CMK (cell line): ENCODE results near the gene CECR2.
A peak's percentile ranks its signal among the peaks of the same experiment; 100 is the strongest.

ENCODE experiments used
- DNase-seq: peaks from one replicate; pipeline ENCODE4 v3.0.0-alpha.2; 2010; ENCODE audit warnings: low read depth

The CECR2 gene

DNA sequence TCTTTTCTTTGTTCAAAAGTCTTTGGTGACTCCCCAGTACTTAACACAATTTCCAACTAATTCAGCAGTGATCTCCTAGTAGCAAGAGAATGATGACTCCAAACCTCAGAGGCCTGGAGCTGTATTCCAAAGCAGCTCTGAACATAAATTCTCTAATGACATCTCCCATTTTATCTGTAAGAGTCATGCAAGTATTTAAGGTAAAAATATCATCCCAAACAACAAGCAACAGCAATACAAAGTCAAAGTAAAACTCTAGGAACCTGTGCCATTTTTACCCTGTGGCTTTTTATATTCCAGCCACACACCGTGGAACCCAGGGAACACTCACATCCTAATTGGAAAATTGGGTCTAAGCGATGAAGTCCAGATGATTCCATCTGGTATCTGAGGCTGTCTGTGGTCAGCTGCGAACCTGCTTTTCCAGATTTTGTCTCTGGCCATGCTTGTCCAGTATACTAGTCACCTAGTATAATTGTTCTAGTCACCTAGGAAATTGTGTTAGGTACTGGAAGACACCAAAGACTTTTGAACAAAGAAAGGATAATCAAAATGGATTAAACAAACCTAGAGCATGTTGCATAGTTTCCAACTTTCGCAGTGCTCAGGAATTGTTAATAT, 101.7 kb downstream of the CECR2 start:
- DNase-seq, result no peak

DNA sequence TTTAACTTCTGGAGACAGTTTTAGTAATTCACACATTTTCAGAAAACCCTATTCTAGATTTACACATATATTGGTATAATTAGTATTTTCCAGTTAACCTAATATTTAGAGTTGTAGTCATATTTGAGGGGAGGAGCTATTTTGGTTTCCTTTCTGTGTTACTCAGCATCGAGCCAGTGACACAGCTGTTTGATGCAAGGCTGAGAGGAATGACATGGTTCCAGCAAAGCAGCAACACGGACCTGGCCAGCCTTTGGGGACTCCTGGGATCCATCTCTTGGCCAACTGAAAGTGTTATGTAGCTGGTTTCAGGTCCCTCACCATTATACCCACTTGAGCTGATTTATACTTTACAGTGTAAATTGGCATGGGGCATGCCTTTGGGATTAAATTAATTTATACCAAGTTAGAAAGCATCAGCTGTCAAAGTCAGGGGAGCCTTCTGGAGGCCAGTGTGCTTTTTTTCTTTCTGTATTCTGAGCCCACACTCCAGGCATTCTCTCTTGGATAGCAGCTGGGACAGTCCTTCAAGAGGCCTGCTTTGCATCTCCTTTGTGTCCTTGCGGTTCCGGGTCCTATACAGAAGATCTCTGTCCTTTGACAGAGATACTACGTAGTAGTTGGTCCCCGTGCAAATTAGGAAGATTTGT, 102.8 kb downstream of the CECR2 start:
- DNase-seq, result no peak

- DNase-seq, result no peak
Measured at GRCh38 chr22:17472932-17473331, 103.7 kb downstream of the CECR2 start.

DNA sequence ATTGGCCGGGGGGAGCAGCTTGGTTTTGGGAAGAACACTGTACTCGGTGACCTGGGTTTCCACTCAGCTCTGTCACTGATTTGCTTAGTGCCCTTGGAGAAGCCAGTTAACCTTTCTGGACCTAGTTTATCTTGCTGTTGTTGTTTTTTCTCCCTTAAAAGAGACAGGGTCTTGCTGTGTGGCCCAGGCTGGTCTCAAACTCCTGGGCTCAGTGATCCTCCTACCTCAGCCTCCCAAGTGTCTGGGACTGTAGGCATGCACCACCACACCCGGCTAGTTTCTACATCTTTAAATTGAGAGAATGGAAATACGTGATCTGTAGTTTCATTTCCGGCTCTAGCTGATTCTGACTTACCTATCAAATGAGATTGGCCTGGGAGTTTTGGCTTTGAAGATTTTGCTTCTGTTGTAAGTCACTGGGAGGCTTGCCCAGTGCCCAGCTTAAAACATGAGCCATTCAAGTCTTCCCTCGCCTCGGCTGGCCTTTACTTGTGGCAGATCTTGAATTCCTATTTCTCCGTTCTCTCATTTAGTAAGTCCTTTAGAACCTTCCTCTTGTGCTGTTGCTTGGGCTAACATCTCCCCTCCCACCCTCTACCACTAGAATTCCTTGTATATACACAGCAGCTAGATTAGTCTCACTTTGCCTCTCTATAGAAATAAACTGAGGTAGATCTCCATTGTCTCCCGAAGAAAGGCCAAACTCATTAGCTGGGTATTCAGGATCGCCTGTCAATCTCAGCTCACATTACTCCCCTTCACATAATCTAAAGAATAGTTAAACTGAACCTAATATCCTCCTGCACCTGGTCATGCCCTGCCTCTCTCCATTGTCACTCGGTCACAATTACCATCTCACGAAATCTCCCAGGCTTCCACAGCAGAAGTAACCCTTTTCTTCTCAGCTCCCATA, 106.3 kb downstream of the CECR2 start:
- no peak for DNase-seq

GRCh38 chr22:17476838-17477237, 107.6 kb downstream of the CECR2 start:
- DNase-seq, result no peak

DNA sequence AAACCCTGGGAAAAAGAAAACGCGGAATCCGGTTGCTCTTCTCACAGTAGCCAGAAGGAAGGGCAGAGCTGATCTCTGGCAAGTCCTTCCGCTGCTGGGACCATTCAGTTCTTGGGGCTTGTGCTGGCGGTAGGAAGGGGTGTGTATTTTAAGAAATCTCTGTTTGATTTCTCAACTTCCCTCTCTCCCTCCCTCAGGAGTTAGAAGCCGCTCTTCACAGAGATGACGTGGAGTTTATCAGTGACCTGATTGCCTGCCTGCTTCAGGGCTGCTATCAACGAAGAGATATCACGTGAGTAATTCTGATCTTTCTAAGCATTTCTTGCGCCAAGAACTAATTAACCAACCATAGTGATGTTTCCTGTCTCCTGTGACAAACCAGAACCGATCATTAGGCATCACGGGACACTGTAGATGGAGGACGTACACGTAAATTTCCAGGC, 108.2 kb downstream of the CECR2 start:
- DNase-seq, result no peak

DNA sequence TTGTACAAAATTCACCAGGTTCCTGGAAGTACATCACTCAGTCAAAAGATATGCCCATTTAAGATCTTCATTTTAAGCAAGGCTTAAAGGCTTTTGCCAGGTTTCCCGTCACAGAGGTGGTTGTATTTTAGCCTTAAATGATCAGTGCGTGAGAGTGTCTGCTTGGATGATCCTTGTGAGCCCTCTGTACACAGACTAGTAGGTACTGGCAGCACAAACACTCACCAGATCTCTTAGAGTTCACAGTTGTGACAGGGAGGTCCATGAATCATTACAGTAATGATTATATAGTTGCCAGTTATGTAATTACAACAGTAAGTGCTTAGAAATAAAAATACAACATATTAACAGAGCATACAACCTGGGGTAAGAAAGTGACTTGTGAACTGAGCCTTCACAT, 109.9 kb downstream of the CECR2 start:
- no peak for DNase-seq

GRCh38 chr22:17481424-17481823, 112.2 kb downstream of the CECR2 start:
- no peak for DNase-seq

DNA sequence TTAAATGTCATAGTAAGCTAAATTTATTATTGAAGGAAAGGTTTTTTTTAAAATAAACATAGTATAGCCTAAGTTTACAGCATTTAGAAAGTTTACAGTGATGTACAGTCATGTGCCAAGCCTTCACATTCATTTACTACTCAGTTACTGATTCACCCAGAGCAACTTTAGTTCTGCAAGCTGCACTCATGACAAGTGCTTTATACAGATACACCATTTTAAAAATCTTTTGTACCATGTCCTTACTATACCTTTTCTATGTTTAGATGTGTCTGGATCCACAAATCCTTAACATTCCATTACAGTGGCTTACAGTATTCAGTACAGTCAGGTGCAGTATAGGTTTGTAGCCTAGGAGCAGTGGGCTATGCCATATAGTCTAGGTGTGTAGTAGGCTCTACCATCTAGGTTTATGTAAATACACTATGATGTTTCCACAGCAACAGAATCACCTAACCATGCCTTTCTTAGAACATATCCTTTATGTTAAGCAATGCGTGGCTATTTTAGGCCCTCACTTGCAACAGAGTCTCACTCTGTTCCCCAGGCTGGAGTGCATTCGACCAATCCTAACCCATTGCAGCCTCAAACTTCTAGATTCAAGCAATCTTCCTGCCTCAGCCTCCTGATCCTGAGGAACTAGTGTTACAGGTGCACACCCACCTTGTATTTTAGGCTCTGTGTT, 114.6 kb downstream of the CECR2 start:
- DNase-seq, result no peak

- no peak for DNase-seq
Measured at GRCh38 chr22:17484608-17485007, 115.3 kb downstream of the CECR2 start.

DNA sequence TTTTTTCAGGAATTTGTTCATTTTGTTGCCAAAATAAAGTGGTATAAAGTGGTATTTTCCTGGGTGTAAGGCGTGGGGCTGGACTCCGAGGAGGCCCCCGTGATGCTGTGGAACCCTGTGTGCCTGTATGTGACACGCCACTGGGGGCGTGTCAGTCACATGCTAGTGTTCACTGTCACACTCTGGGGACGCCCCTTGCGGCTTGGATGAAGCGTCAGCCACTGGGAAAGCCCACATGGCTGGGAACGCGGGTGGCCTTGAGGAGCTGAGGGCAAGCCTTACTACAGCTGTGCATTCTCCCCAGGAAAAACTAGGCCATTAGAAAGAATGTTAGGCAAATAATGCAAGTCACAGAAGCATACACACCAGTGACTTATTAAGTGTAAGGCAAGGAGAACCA, 117.1 kb downstream of the CECR2 start:
- DNase-seq, result no peak

GRCh38 chr22:17486719-17487118, 117.5 kb downstream of the CECR2 start:
- no peak for DNase-seq

GRCh38 chr22:17489101-17489500, 119.8 kb downstream of the CECR2 start:
- no peak for DNase-seq

- no peak for DNase-seq
Measured at GRCh38 chr22:17491090-17491640, 121.9 kb downstream of the CECR2 start.

GRCh38 chr22:17492247-17492646, 123.0 kb downstream of the CECR2 start:
- no peak for DNase-seq

GRCh38 chr22:17493419-17493981, 124.2 kb downstream of the CECR2 start:
- no peak for DNase-seq

DNA sequence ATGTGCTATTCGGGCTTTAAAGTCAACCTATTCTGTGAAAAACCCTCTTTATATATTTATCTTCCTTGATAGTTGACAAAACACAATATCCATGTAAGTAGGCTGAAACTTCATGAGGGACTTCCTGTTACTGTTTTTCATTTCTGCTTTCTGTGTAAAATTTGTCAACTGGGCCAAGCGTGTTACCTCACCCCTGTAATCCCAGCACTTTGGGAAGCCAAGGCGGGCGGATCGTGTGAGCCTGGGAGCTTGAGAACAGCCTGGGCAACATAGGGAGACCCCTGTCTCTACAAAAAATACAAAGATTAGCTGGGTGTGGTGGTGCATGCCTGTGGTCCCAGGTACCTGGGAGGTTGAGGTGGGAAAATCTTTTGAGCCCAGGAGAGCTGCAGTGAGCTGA, 127.6 kb downstream of the CECR2 start:
- DNase-seq, result no peak

GRCh38 chr22:17501679-17502285, 132.5 kb downstream of the CECR2 start:
- DNase-seq, result peak; percentile 11

DNA sequence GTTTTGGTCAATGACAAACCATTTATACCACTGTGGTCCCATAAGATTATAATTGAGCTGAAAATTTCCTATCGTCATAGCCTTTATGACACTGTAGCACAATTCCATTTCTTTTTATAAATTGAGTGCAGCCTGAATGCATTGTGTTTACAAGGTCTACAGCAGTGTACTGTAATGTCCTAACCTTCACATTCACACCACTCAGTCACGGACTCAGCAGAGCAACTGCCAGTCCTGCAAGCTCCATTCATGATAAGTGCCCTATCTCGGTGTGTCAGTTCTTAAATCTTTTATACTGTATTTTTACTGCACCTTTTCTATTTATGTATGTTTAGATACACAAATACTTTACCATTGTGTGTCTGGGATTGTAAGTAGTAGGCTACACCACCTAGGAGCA, 138.8 kb downstream of the CECR2 start:
- DNase-seq, result no peak

GRCh38 chr22:17512960-17513359, 143.7 kb downstream of the CECR2 start:
- no peak for DNase-seq

- DNase-seq, result no peak
Measured at GRCh38 chr22:17513612-17514011, 144.4 kb downstream of the CECR2 start.
